Spleen (tissue), 11 donors: ENCODE measurements around the gene TTLL11. TPM values are rescaled to one million over a fixed set of nuclear protein-coding genes. Genes with fewer than 3 reads are reported as not detected.
A peak's percentile ranks its signal among the peaks of the same experiment; 100 is the strongest.

Experiments
- DNase-seq: peaks from one replicate; pipeline ENCODE4 v3.0.0-alpha.2; 2020
- H3K27ac ChIP-seq, 8 donors: fragments of 200-600 bp; sonication (generic) in 7 of 8; 1 replicate in 4 of 8; 2 replicates in 4 of 8; pipeline versions ENCODE4 v1.5.0 to v1.8.0; 2016 to 2021; ENCODE audit warnings: inconsistent platforms in 4 of 8, mild to moderate bottlenecking in 4 of 8, moderate library complexity in 1 of 8
- H3K27me3 ChIP-seq, 7 donors: fragments of 200-600 bp; sonication (generic) in 6 of 7; replicated peaks in 1 of 7; 1 replicate in 4 of 7; 2 replicates in 3 of 7; pipeline versions ENCODE4 v1.5.0 to v1.8.0; 2016 to 2021; ENCODE audit warnings: inconsistent platforms in 3 of 7, mild to moderate bottlenecking in 1 of 7
- H3K36me3 ChIP-seq, 6 donors: fragments of 200-600 bp; sonication (generic) in 5 of 6; 1 replicate in 4 of 6; 2 replicates in 2 of 6; pipeline versions ENCODE4 v1.5.0 to v1.8.0; 2016 to 2021; ENCODE audit warnings: inconsistent platforms in 2 of 6
- H3K4me1 ChIP-seq, 6 donors: fragments of 200-600 bp; sonication (generic) in 5 of 6; 1 replicate in 3 of 6; 2 replicates in 3 of 6; pipeline versions ENCODE4 v1.5.0 to v1.8.0; 2016 to 2021; ENCODE audit warnings: inconsistent platforms in 3 of 6
- H3K4me3 ChIP-seq, 8 donors: fragments of 200-600 bp; sonication (generic) in 7 of 8; 1 replicate in 4 of 8; 2 replicates in 4 of 8; pipeline versions ENCODE4 v1.5.0 to v1.8.0; 2016 to 2021; ENCODE audit warnings: inconsistent platforms in 4 of 8, mild to moderate bottlenecking in 4 of 8, moderate library complexity in 2 of 8
- H3K9me3 ChIP-seq, 8 donors: fragments of 200-600 bp; sonication (generic) in 7 of 8; 1 replicate in 4 of 8; 2 replicates in 4 of 8; pipeline versions ENCODE4 v1.5.0 to v1.8.0; 2016 to 2021; ENCODE audit warnings: inconsistent platforms in 4 of 8
- CTCF ChIP-seq, 11 experiments: fragments of 200-600 bp in 7 of 11; fragments of 450-650 bp in 4 of 11; sonication (generic) in 4 of 11; IDR thresholded peaks in 8 of 11; conservative IDR thresholded peaks in 3 of 11; 1 replicate in 7 of 11; 2 replicates in 4 of 11; pipeline versions ENCODE4 v1.4.0 to v1.8.0; 2016 to 2021; ENCODE audit warnings: antibody characterized with exemption in 11 of 11, inconsistent platforms in 4 of 11, mild to moderate bottlenecking in 1 of 11
- POLR2A ChIP-seq, 3 donors: fragments of 450-650 bp; IDR thresholded peaks; one replicate each; pipeline ENCODE4 v1.5.1; 2017; ENCODE audit warnings: antibody characterized with exemption in 3 of 3, mild to moderate bottlenecking in 1 of 3
- POLR2AphosphoS5 ChIP-seq, 3 donors: sonication (generic); formaldehyde crosslinking; IDR thresholded peaks; one replicate each; pipeline ENCODE4 v1.5.1; 2017; ENCODE audit warnings: antibody characterized with exemption in 3 of 3
- WGBS, 5 donors: extraction: QIAGEN DNeasy Blood & Tissue Kit in 3 of 5; methylation state at CpG; one replicate each; pipeline versions ENCODE4 v1.1.5 to v1.1.7; 2013 to 2018; 5-methylcytosine and 5-hydroxymethylcytosine counted together
- intact Hi-C: fragments of 100-400 bp; cut with DNase I; formaldehyde crosslinking; loops from one replicate; pipeline ENCODE4 v1.15.0; 2023; ENCODE audit warnings: low total_unique reads
- polyA plus RNA-seq, 3 donors: library from polyadenylated mRNA; stranded (reverse); fragments of 200-250 nt; gene quantifications; one replicate each; pipeline ENCODE4 v1.2.1, GENCODE V29; 2013
- total RNA-seq, 7 donors: library from RNA; depleted of rRNA in 3 of 7; stranded (reverse); fragments of >200 nt in 3 of 7; fragmentation: NEBNext Ultra II Directional in 4 of 7; extraction: Animal tissue kit (Norgen Biotek cat#: 25700) in 4 of 7; gene quantifications; one replicate each; pipeline versions ENCODE4 v1.1.0 to v1.2.1, GENCODE V29; 2016 to 2021
- donor health status: healthy with polysubstance abuse.
- donor health status: DM: no; HTN: no; CAD: no; lungs with moderate emphysema.
- donor health status: DM: no; HTN: no; CAD: no.
- donor health status: Bipolar disorder and iron deficiency.
- donor health status: healthy.
- donor health status: DM: no; HTN: no; CAD: no.
- donor health status: DM: yes; HTN: yes; CAD: no.

The TTLL11 gene
- total and polyA plus RNA-seq, 10 donors = 1.6 to 12.8 (median 7.3) TPM

DNA sequence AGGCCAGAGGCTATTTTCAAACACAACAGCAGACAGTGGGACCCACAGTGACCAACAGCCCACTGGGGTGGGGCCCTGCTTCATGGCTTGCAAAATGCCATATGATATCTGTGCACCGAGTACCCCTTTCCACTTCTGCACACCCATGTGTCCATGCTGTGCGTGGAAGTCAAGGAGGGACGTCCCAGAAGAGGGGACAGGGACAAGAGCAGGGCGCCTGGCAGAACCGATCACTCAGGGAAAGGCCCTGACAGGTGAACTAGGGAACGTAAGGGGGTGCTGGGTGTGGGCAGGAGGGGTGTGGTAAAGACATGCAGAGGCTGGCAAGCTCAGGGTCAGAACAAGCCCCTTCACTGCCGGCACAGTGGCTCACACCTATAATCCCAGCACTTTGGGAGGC, 7.6 kb upstream of the TTLL11 start:
- H3K27me3 ChIP-seq = peaks cover 0 to 9% (median 0%) of the 10 kb centered on the region in 7 donors
- H3K9me3 ChIP-seq = peaks cover 0 to 19% (median 15%) of the 10 kb centered on the region in 8 donors
- H3K4me3 ChIP-seq = no peak overlapping the region
- H3K36me3 ChIP-seq = no peaks in the 10 kb centered on the region
- H3K4me1 ChIP-seq = peaks cover 0 to 24% (median 6%) of the 10 kb centered on the region in 6 donors
- WGBS, 5 donors = 88 to 99% (median 94%) methylated on average over 7 of the region's 7 CpGs
- no peak for DNase-seq
- H3K27ac ChIP-seq = no peak overlapping the region
- intact Hi-C loops = no loop called here
- TF ChIP-seq CTCF (IDR thresholded peaks at IDR 0.05 in 8 of 11, conservative IDR thresholded peaks at IDR 0.05 in 3 of 11) = no peak
- TF ChIP-seq POLR2A (IDR thresholded peaks at IDR 0.05) = no peak
- TF ChIP-seq POLR2AphosphoS5 (IDR thresholded peaks at IDR 0.05) = no peak

DNA sequence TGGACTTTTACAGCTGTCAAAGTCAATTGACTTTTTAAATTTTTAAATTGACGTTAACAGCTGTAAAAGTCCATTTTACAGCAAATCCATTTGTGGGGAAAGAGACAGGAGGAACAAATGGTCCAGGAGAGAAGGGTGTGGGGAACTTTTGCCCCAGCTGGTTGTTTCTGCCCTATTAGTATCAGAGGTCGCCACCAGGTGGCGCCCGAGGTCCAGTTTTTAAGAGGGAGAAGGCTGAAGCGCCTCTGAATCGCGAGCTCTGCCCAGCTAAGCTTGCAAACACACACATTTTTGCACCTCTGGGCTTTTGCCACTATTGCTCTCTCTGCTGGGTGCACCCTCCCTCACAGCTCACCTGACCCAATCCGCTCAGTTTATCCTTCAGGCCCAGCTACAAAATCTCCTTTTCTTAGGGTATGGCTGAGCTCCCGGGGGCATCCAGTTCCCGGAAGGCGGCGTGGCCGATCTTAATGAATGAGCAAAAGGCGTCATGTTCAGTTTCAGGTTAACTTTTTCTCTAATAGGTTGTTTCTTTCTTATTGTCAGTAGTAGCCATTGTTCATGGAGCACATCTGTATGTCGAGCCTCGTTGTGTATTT, 6.3 kb upstream of the TTLL11 start:
- 37 to 46% (median 43%) methylated on average over 16 of the region's 16 CpGs for WGBS, 5 donors
- peak; percentile 94 for DNase-seq
- TF ChIP-seq CTCF (IDR thresholded peaks at IDR 0.05 in 8 of 11, conservative IDR thresholded peaks at IDR 0.05 in 3 of 11) = peak; percentile 50 to 91 (median 79)
- no peak for TF ChIP-seq POLR2AphosphoS5 (IDR thresholded peaks at IDR 0.05)
- TF ChIP-seq POLR2A (IDR thresholded peaks at IDR 0.05) = no peak

GRCh38 chr9:122097679-122098315, 4.7 kb upstream of the TTLL11 start:
- peak overlapping the region in 3 of 8 donors; percentile 4 to 63 (median 39) for H3K27ac ChIP-seq
- H3K4me1 ChIP-seq = peaks cover 4 to 46% (median 20%) of the 10 kb centered on the region in 6 donors
- no peak for DNase-seq
- no peaks in the 10 kb centered on the region for H3K36me3 ChIP-seq
- H3K4me3 ChIP-seq = no peak overlapping the region
- no peak for TF ChIP-seq CTCF (IDR thresholded peaks at IDR 0.05 in 8 of 11, conservative IDR thresholded peaks at IDR 0.05 in 3 of 11)
- TF ChIP-seq POLR2A (IDR thresholded peaks at IDR 0.05) = no peak
- TF ChIP-seq POLR2AphosphoS5 (IDR thresholded peaks at IDR 0.05) = no peak
- no peaks in the 10 kb centered on the region for H3K9me3 ChIP-seq
- 51 to 73% (median 53%) methylated on average over 8 of the region's 8 CpGs for WGBS, 5 donors
- intact Hi-C loops = loop anchor here (2.0 to 10.0 kb wide), 2 partner anchors 25 to 727 kb away; partner anchors contain the start of gene PDCL
- peaks cover 0 to 19% (median 0%) of the 10 kb centered on the region in 7 donors for H3K27me3 ChIP-seq

More for the DNA sequence above, 6.3 kb upstream of the TTLL11 start:
- intact Hi-C loops = loop anchor here (2.0 to 10.0 kb wide), 2 partner anchors 23 to 725 kb away; partner anchors contain the start of gene PDCL
- no peaks in the 10 kb centered on the region for H3K36me3 ChIP-seq
- H3K9me3 ChIP-seq = peaks cover 0 to 15% (median 14%) of the 10 kb centered on the region in 8 donors
- H3K27me3 ChIP-seq = peaks cover 0 to 11% (median 0%) of the 10 kb centered on the region in 7 donors
- no peak overlapping the region for H3K27ac ChIP-seq
- H3K4me1 ChIP-seq = peaks cover 0 to 35% (median 13%) of the 10 kb centered on the region in 6 donors
- peak overlapping the region in 1 of 8 donors; percentile 19 for H3K4me3 ChIP-seq
